OCI-LY1 (cell line): ENCODE measurements around the gene DHRS7C.

Source experiments
- H2AFZ ChIP-seq: fragments of 200-600 bp; sonication (generic), shearing (Covaris generic); 2 replicates; pipeline ENCODE4 v1.6.0; 2014; ENCODE audit warnings: antibody characterized with exemption, mild to moderate bottlenecking, low read length
- H3F3A ChIP-seq: fragments of 200-600 bp; sonication (generic), shearing (Covaris generic); 2 replicates; pipeline ENCODE4 v1.6.0; 2014; ENCODE audit warnings: mild to moderate bottlenecking, antibody characterized with exemption, low read length, moderate library complexity; ENCODE audit not compliant: insufficient read depth
- H3K27ac ChIP-seq: fragments of 200-600 bp; sonication (generic); 2 replicates; pipeline ENCODE4 v1.5.1; 2014; ENCODE audit warnings: low read length, mixed run types, mild to moderate bottlenecking, low read depth; ENCODE audit not compliant: poor library complexity, severe bottlenecking
- H3K27me3 ChIP-seq: fragments of 200-600 bp; sonication (generic); 2 replicates; pipeline ENCODE4 v1.6.0; 2014; ENCODE audit warnings: antibody characterized with exemption, mild to moderate bottlenecking, low read length, moderate library complexity; ENCODE audit not compliant: insufficient read depth
- H3K36me3 ChIP-seq: fragments of 200-600 bp; sonication (generic); 2 replicates; pipeline ENCODE4 v1.6.1; 2014; ENCODE audit warnings: mild to moderate bottlenecking, antibody characterized with exemption, low read length, moderate library complexity, mixed read lengths; ENCODE audit not compliant: insufficient read depth
- H3K4me1 ChIP-seq: fragments of 200-600 bp; sonication (generic); 2 replicates; pipeline ENCODE4 v1.5.1; 2014; ENCODE audit warnings: mild to moderate bottlenecking, low read length, moderate library complexity; ENCODE audit not compliant: insufficient read depth, severe bottlenecking
- H3K4me2 ChIP-seq: fragments of 200-600 bp; sonication (generic), shearing (Covaris generic); 2 replicates; pipeline ENCODE4 v1.6.1; 2014; ENCODE audit warnings: low read length
- H3K4me3 ChIP-seq: fragments of 200-600 bp; sonication (generic); 2 replicates; pipeline ENCODE4 v1.5.1; 2014; ENCODE audit warnings: low read length, low read depth, mild to moderate bottlenecking, mixed read lengths; ENCODE audit not compliant: poor library complexity, severe bottlenecking
- H3K79me2 ChIP-seq: fragments of 200-600 bp; shearing (Covaris generic); 2 replicates; pipeline ENCODE4 v1.6.1; 2016; ENCODE audit warnings: mixed run types, low read length, mixed read lengths; ENCODE audit not compliant: insufficient read depth
- H3K9ac ChIP-seq: fragments of 200-600 bp; sonication (generic), shearing (Covaris generic); 2 replicates; pipeline ENCODE4 v1.6.1; 2014; ENCODE audit warnings: mild to moderate bottlenecking, low read length, mixed read lengths
- H3K9me2 ChIP-seq: fragments of 200-600 bp; sonication (generic), shearing (Covaris generic); 2 replicates; pipeline ENCODE4 v1.6.1; 2014; ENCODE audit warnings: low read depth, mild to moderate bottlenecking, low read length, mixed read lengths
- H3K9me3 ChIP-seq: fragments of 200-600 bp; shearing (Covaris generic); 2 replicates; pipeline ENCODE4 v1.6.1; 2014; ENCODE audit warnings: low read length, mixed read lengths
- H4K20me1 ChIP-seq: fragments of 200-600 bp; sonication (generic), shearing (Covaris generic); 2 replicates; pipeline ENCODE4 v1.6.0; 2016; ENCODE audit warnings: mild to moderate bottlenecking, low read length; ENCODE audit not compliant: insufficient read depth
- CTCF ChIP-seq: fragments of 200-600 bp; sonication (generic), shearing (Covaris generic); IDR thresholded peaks from 2 replicates; pipeline ENCODE4 v1.5.1; 2017; ENCODE audit warnings: mild to moderate bottlenecking, antibody characterized with exemption, low read length, moderate library complexity, mixed read lengths
- EZH2 ChIP-seq: fragments of 200-600 bp; sonication (generic), shearing (Covaris generic); IDR thresholded peaks from 2 replicates; pipeline ENCODE4 v1.8.0; 2017; ENCODE audit warnings: borderline replicate concordance, mixed run types, mild to moderate bottlenecking, antibody characterized with exemption, low read length, moderate library complexity, mixed read lengths

The DHRS7C gene

GRCh38 chr17:9801505-9801904 is 10.1 kb upstream of the DHRS7C start:
- Histone ChIP-seq H3K9me3 (no peaks in the 10 kb centered on the region), H3K4me1 (no peaks in the 10 kb centered on the region), H2AFZ (no peak overlapping the region), H4K20me1 (no peaks in the 10 kb centered on the region), H3K36me3 (no peaks in the 10 kb centered on the region), H3K27ac (no peak overlapping the region), H3K4me3 (no peak overlapping the region), H3K9me2 (no peaks in the 10 kb centered on the region), H3F3A (no peaks in the 10 kb centered on the region), H3K79me2 (no peaks in the 10 kb centered on the region), H3K4me2 (no peak overlapping the region), H3K27me3 (no peaks in the 10 kb centered on the region), H3K9ac (no peak overlapping the region)
- TF ChIP-seq EZH2 (no peak), CTCF (no peak)

DNA sequence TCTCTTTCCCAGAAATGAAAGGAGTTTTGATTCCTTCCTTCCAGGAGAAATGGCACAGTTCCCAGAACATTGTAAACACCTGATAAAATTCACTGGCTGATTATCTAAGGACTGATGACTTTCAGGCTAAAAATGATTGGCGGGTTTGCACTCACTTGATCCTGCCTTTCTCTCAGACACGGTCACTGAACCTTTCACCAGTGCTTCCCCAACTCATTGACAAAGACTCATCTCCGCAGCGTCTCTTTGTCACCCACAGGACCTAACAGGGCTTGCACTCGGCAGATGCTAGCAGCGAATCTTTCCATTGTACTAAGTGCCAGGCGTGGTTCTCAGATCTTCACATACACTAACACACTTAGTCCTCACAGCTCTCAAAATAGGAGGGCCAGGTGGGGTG is 7.3 kb upstream of the DHRS7C start:
- H3F3A ChIP-seq = no peaks in the 10 kb centered on the region
- no peak overlapping the region for H3K4me3 ChIP-seq
- no peak for TF ChIP-seq EZH2
- TF ChIP-seq CTCF = no peak
- no peak overlapping the region for H3K9ac ChIP-seq
- H3K27me3 ChIP-seq = no peaks in the 10 kb centered on the region
- no peaks in the 10 kb centered on the region for H3K79me2 ChIP-seq
- H3K27ac ChIP-seq = no peak overlapping the region
- H3K4me1 ChIP-seq = no peaks in the 10 kb centered on the region
- H4K20me1 ChIP-seq = no peaks in the 10 kb centered on the region
- no peak overlapping the region for H3K4me2 ChIP-seq
- H3K9me3 ChIP-seq = no peaks in the 10 kb centered on the region
- H3K9me2 ChIP-seq = no peaks in the 10 kb centered on the region
- no peak overlapping the region for H2AFZ ChIP-seq
- no peaks in the 10 kb centered on the region for H3K36me3 ChIP-seq

DNA sequence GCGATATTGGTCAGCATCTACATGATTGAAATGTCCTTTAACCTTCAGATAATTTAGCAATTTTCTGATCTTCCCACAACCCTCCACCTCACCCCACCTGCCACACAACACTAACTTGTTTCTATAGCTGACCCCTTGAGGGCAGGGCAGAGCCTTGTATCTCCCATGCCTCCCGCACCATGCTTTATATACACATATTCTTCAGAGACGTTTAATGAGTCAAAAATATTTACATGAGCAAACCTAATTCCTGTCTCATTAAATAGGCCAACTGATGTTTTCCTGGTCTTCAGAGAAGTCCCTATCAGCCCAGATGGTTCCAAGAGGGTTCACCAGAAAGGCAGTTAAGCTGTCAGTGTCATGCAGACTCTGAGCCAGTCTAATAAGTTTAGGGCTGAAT is 6.6 kb upstream of the DHRS7C start:
- Histone ChIP-seq H3K9ac (no peak overlapping the region), H3K27me3 (no peaks in the 10 kb centered on the region), H3K4me3 (no peak overlapping the region), H3K4me2 (no peak overlapping the region), H3K9me3 (no peaks in the 10 kb centered on the region), H3K4me1 (no peaks in the 10 kb centered on the region), H3K9me2 (no peaks in the 10 kb centered on the region), H2AFZ (no peak overlapping the region), H3K79me2 (no peaks in the 10 kb centered on the region), H3K27ac (no peak overlapping the region), H4K20me1 (no peaks in the 10 kb centered on the region), H3F3A (no peaks in the 10 kb centered on the region), H3K36me3 (no peaks in the 10 kb centered on the region)
- TF ChIP-seq EZH2 (no peak), CTCF (no peak)
